ENCODE results near the gene AHCYL1.

AHCYL1 gene

GRCh38 chr1:110065841-110066240, 81.3 kb downstream of the AHCYL1 start:
- no peak for DNase-seq

- no peak for DNase-seq
These were observed 82.9 kb downstream of the AHCYL1 start for GRCh38 chr1:110067479-110067892.

- no peak for DNase-seq
These were observed 83.5 kb downstream of the AHCYL1 start for GRCh38 chr1:110067893-110068645.

- DNase-seq, result no peak
These were observed 84.3 kb downstream of the AHCYL1 start for GRCh38 chr1:110068646-110069403.

GRCh38 chr1:110069404-110070281, 85.1 kb downstream of the AHCYL1 start:
- no peak for DNase-seq

- DNase-seq, result no peak
These were observed 85.7 kb downstream of the AHCYL1 start for GRCh38 chr1:110070282-110070669.

- no peak for DNase-seq
These were observed 86.2 kb downstream of the AHCYL1 start, which contains the start of gene ALX3 for GRCh38 chr1:110070671-110071242. TSS of gene ALX3 (minus strand) at chr1:110070672. CDS start at chr1:110070612, 60 bp downstream.
